SHP77 (cell line): Measurements from ENCODE around the gene SLC38A2.
"Not testable (repeated sequence)": the region's sequence is repeated elsewhere in the genome, so short reads cannot be mapped to it uniquely, and the experiment has no call there.

Experiments used
- DNase-seq, 2 experiments: peaks; one replicate each; lab custom pipeline; 2025; lab: John Stamatoyannopoulos, UW

SLC38A2 gene

DNA sequence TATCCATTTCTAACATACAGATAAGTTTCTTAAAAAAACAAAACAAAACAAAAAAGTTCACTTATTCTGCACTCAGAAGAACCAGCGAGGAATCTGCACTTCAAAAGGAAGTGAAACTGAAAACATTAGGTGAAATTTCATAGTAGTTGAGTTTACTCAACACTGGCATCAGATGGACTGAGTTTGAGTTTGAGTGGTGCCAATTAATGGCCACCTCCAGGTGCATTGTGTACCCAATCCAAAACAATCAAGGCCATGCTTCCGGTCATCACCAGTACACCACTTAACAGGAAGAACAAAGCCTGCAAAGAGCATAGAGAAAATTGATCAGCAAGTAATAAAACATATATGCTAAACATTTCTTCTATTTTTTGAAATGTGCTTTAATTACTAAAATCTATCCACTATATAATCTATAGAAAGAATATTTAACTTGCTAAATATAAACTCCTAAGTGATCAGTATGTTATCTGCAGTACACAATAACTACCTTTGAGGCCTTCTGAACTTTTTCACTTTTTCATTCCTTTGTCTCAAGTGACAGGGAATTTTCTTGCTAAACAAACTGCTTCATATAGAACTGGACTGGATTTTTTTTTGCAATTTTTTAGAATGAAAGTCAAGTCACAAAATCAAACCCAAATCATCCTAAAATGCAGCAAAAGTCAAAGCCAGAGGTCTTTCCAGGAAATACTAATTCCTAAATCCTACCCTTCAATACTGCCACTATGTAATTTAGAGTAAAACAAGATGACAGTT lies 11.5 kb downstream of the SLC38A2 start:
- DNase-seq, result no peak

DNA sequence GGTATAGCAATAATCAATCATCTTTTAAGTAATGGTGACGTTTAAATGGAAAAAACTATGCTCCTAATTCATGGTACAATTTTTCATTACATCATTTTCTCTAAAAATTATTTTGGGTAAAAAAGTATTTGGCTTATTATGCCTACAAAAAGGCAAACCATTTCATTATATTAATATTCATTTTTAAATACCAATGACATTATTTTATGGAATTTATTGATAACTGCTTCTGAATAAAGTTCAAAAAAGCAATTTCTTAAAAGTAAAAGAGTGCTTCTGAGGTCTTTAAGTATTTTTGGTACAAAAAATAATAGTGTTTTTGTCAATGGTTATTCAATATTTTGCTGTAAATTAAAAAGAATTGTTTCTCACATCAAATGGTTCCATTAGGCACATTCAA lies 12.2 kb downstream of the SLC38A2 start:
- DNase-seq, result no peak

DNA sequence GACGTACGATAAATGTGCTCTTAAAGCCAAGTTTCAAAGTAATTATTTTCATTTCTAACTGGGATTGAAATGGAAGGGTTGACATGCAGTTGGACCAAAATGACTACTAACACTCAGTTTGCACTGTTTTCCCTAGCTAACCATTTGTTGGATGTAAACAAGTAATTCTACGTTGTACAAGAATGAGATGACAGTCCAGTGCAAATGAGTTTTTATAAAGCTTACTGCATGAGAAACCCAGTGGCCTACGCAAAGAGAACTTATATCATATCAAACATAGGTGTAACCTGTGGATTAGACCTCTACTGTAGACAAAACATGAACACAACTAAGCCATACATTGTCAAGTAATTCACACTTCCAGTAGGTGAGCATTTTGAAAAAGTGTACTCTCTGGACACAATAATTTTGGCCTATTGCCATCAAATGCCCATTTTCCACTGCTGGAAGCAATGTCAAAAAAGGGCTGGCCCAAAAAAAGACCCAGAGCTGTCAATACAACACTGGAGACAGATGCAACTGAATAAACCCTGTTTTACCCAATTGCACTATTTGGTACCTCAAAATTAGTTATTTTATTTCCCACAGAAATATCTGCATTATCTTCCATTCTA lies 12.8 kb downstream of the SLC38A2 start:
- DNase-seq, result no peak

DNA sequence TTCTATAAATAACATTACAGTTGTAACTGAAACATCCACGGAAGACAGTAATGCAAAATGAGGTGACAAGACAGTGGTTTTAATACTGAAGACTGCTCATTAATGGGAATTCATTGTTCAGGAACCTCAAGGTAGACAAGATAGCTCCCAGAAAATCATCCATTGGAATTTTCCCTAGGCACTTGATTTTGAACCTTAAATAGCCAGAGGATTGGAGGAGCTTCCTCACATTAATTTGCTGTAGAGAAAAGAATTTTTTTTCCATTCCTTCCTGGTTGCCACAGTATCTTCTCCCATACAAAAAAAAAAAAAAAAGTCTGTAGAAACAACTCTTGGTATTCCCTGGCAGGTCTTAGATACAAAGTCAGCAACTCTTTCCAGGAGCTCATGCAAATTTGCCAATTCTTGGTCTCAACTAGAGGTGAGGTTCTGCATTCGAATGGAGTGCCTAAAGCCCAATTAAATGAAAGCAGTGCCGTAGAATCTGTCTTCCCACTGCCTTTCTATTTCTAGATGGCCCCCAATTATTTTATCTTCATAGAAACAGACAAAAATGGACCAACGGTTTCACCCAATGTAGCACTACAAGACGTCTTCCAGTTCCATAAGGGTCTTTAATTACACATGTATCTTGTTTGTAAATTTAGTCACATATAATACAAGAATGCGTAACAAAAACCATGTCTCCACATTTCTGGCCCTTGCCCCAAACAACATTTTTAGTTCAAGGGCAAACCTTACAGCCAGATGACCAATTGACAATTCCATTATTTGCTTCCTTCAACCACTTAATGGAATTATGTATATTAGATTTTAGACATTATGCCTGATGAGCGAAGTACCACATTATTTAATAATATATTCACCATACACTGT lies 13.5 kb downstream of the SLC38A2 start:
- DNase-seq, result no peak

DNA sequence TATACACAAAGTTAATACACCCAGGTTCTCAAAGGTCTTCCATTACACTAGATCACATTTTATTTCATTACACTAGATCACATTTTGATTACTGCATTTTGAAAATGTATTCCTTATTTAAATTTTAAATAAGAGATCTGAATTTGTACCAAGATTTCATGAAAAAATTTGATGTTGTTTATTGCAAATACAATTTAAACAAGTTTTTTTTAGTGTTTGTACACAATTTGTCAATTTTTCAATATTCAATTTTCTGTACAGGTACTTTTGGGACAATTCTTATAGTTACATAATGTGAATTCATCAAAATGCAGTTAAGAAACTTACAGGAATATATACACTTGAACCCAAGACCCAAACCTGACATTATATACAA lies 14.3 kb downstream of the SLC38A2 start:
- no peak for DNase-seq

DNA sequence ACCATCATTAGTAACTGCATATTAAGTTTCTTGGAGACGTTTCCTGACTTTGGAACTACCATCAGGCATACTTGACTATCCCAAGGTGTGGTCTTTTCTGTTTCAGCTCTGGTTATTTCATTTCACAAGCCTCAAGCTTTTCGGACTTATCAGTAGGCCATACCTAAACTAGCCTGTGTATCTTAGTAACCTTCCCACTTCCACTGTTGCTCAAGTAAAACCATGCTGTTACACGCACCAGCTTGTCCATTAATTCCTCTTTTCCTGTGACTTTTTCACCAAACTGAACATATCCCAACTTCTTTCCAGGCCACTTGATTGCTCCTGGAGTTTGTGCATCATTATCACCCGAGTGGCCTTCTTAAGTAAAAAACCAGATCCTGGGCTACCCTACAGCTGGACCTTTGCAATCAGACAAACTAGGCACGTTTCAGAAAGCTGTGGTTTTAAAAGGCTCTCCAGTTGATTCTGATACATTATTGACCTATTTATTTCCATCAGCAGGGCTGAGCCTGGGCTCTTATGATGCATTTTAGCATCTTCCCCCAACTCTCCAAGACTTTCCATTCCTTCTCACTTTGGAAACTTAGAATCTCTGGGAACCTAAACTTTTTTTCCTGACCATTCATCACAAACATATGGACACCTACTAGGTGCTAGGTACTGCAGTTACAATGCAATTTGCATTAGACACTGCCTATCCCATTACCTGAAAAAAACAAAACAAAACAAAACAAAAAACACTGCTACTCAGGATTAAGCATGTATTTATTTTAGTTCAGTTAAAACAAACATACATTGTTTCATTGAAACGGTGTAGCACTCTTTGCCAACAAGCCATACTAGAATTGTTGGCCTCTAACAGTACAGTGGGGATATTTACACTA lies 14.9 kb downstream of the SLC38A2 start:
- no peak for DNase-seq

DNA sequence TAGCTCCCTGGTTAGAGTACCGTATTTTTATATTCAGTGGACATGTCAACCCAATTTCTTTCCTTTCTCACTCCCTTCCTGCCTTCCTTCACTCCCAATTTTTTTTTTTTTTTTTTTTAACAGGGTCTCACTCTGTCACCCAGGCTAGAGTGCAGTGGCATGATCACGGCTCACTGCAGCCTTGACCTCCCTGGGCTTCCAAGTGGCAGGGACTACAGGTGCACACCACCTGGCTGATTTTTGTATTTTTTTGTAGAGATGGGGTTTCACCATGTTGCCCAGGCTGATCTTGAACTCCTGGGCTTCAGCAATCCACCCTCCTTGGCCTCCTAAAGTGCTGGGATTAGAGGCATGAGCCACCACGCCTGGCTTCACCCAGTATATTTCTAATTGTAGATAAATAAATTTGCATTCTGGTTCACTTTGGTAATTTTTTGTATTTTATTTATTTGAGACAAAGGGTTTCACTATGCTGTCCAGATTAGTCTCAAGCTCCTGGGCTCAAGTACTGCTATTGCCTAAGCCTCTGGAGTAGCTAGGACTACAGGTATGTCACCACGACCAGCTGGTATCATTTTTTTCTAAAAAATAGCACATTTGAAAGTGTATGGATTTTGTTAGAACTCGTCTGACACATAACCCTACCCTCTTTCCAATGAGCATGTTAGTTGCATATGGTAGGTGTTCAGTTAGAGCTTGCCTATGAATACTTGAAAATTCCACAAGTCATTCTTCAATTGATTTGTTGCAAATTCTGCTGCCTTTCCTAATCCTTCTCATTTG lies 15.7 kb downstream of the SLC38A2 start:
- DNase-seq, result no peak

DNA sequence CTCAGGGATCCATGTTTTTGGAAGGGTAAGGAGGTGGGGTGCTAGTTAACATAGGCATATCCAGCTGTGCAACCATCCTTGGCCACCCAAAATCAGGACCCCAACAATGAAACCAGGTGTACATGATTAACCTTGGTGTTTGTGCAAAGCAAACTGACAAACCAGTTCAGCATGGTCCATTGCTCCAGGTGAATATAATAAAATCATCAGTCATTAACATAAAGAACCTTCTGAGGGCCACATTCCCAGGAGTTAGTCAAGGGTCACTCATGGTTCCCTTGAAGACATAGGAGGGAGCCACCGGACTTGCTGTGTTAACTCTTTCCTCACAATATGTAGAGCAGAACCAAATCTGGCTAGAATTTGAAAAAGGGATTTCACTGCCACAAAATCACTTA lies 17.8 kb downstream of the SLC38A2 start:
- DNase-seq, result no peak

DNA sequence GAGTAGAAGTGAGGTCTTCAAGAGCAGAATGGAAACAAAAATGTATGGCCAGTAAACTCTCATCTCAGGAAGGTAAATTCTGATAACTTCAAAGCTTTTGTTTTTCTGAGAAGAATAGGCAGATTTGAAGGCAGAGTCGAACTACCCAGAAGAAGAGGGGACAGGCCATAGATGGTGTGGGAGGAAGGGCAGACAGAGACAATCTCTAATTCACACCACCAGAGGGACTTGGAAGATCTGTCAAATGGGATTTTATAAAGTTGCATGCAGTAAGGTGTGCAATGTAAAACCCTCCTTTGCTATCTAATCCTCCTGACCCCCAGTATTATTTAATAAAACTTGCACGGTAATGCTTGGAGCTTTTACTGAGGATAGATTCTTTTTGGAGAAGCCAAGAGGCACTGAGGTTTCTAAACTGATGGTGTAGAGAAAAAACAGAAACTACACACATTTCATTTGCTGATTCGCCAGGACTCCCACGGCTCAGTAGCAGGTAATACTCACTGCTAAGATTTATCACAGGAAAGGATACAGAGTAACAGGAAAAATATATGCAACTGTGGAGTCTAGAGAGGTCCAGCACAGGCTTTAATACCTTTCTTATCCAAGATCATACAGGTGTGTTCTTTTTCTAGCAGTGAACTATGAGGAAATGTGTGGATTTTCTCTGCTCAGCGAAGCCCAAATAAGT lies 18.3 kb downstream of the SLC38A2 start:
- no peak for DNase-seq

DNA sequence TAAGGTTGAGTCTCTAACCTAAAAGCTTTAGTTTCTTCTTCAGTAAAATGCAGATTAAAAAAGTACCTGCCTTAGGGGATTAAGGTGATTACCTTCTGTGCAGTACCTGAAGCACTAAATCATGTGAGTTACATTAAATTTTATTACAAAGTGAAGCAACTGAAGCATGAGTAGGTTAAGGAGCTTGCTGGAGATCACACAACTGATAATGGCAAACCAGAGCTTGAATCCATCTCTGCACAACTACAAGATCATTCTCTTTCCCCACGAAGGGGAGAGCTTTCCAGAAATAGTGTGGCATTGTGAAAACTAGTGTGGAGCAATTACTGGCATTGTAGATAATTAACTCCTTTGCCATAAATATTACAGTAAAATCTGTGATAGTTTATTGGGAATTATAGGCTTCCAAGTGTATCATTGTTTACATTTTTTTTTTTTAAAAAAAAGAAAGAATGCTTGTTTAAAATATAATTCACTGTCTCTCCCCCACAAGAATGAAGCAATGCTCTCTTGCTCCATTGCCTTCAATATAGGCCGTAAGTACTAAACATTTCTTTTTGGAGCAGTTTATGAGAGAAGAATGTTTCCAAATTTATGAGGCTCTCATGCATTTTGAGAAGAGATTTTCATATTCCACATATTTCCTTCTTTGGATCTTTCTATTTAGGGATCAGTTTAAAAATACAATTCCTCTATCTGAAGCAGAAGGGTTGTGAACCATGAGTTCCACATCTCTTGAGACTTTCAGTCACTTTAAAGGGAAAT lies 20.5 kb downstream of the SLC38A2 start:
- DNase-seq, result no peak

DNA sequence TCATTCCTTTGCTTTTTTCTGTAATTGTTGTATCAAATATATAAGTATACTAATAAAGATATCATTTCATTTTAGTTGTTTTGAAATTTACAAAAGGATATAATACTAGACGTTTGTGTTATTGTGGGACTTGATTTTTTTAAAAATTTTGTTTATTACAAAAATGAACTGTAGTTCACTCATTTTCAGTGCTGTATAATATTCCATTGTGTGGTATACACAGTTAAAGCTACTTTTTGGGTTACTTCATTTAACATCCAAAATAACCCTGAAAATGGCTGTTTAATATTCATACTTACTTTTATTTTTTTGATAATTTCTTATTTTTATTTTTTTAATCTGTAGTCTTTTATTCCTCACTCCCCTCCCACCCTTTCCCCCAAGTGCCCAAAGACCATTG lies 21.4 kb downstream of the SLC38A2 start:
- DNase-seq, result no peak

DNA sequence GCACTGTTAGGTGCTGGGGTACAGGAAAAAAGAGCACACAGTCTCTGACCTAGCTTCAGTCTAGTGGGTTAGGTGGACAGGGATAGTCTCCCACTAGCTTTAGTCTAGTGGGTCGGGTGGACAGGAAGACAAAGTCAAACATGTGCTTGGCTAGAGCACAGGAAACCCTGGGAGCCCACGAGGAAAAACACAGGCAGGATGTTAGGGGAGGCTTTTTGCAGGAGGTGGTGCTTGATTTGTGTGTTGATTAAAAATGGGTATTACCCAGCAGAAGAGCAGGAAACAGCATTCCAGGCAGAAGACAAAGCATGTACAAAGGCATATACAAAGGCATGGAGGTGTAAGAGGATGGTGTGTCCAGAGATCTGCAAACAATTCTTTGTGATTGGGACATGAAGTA lies 23.3 kb downstream of the SLC38A2 start:
- DNase-seq, result no peak

DNA sequence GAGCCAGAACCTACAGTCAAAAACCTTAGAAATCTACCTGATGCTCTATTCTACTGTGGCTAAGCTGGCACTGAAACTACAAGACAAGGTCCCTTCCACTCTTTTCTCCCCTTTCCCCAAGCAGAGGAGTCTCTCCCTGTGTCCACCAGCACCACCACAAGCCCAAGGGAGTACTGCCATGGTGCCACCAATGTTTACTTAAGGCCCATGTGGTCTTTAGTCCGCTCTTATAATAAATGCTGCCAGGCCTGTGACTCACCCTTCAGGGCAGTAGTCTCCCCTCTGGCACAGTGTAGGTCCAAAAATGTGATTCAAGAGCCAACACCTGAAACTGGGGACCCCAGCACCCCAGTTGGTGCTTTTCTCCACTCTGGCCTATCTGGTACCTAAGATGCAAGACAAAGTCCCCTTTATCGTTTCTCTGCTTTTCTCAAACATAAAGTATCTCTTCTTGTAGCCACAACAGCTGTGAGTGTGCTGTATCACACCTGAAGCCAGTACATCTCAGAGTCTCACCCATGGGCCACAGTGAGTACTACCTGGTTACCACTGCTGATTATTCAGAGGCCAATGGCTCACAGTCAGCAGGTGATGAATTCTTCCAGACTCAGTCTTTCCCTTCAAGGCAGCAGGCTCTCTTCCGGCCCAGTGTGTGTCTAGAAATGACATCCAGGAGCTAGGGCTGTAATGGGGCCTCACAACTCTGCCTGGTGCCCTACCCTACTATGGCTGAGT lies 29.3 kb downstream of the SLC38A2 start:
- no peak for DNase-seq

DNA sequence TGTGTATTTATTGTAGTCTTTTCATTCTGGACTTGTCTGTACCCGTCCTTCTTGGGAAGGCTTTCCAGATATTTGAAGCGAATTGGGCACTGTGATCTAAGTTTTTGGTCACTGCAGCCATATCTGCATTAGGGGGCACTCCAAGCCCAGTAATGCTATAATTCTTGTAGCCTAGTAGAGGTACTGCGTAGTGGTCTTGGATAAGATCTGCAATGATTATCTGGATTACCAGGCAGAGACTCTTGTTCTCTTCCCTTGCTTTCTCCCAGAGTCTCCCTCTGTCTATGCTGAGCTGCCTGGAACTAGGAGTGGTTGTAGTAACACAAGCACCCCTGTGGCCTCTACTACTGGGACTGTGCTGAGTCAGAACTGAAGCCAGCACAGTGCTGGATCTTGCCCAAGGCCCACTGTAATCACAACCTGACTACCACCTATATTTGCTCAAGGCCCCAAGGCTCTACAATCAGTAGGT lies 30.0 kb downstream of the SLC38A2 start:
- DNase-seq, result peak in 1 of 2 experiments; percentile 15

DNA sequence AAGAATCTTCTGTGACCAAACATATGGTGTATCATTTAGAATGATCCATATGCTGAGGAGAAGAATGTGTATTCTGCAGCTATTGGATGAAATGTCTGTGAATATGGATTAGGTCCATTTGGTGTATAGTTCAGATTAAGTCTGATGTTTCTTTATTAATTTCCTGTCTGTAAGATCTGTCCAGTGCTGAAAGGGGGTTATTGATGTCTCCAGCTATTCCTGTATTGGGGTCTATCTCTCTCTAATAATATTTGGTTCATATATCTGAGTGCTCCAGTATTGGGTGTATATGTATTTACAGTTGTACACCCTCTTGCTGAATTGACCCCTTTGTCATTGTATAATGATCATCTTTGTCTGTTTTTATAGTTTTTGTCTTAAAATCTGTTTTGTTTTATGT lies 33.5 kb downstream of the SLC38A2 start:
- no peak for DNase-seq

DNA sequence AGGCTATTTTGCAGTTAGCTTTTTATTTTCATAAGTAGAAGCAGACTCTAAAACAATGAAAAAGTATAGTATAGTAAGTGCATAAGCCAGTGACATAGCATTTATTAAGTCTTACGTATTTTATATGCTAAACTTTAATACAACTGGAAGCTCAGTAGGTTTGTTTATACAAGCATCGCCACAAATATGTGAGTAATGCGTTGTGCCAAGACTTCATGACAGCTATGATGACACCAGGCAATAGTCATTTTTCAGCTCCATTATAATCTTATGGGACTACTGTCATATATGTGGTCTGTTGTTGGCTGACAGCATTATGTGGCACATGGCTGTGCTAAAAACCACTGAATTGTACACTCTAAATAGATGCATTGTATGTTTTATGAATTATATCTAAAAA lies 40.3 kb downstream of the SLC38A2 start:
- DNase-seq, result no peak

DNA sequence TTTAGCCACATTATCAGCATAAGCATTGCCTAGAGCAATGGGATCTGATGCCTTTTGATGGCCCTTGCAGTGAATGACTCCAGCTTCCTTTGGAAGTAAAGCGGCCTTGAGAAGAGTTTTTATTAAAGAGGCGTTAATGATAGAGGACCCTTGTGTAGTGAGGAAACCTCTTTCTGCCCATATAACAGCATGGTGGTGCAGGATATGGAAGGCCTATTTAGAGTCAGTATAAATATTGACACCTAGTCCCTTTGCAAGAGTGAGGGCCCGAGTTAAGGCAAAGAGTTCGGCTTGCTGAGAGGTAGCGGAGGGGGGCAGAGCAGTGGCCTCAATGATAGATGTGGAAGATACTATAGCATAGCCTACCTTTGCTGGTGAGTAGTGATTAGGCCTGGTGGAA lies 47.5 kb downstream of the SLC38A2 start:
- not testable (repeated sequence) for DNase-seq

DNA sequence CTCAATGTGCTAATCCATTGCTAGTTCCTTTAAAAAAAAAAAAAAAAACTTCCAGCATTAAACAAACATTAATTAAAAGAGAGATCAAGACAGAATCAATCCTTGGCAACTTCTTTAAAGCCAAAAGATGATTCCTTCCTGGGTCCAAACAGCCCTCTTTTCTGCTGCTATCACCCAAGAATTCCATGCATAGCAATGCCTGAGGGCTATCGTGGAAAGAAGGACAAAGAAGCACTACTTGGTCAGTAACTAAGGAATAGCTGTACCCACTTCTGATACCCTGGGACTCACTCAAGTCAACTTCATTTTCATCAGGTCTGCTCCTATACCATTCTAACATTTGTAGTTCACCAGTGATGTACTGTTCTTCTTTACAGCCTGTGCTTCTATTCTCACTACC lies 51.8 kb downstream of the SLC38A2 start:
- no peak for DNase-seq

DNA sequence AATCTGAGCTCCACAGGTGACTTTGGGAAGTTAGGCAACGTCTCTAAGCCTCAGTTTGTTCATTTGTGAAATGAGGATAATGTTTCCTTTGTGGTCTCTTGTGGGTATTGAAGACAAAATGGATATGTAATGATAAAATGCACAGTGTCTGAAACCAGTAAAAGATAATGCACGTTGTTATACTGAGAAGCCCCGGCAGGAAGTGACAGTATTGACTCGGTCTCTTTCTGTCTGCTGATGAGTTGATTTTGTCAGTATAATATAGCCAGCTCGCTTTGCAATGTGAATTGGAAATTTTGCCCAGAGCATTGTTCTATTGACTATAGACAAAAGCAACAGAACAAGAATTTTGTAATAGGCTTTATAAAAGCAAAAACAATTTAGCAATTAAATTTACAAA lies 54.5 kb downstream of the SLC38A2 start:
- DNase-seq, result no peak
